Inflammatory macrophage (primary cell): ENCODE results near the gene CA12.
"Not testable (repeated sequence)": the region's sequence is repeated elsewhere in the genome, so short reads cannot be mapped to it uniquely, and the experiment has no call there.

ENCODE experiments used
- DNase-seq, 2 donors: peaks; one replicate each; pipeline ENCODE4 v3.0.0-alpha.2; 2020 to 2022
- total RNA-seq, 18 experiments: gene quantifications; one replicate each; lab custom pipeline; 2026; ENCODE audit warnings: mixed read lengths in 6 of 18, inconsistent platforms in 2 of 18; lab: John Stamatoyannopoulos, UW

The CA12 gene
- 0 to 2.0 (median 0.18) reads per million in 18 experiments for total RNA-seq

GRCh38 chr15:63381301-63382204, at the start of gene CA12:
Gene CA12, minus strand, starts transcription at chr15:63381846. Its CDS starts 126 bp downstream, at chr15:63381720.
- peak in 1 of 2 donors; percentile 42 for DNase-seq

DNA sequence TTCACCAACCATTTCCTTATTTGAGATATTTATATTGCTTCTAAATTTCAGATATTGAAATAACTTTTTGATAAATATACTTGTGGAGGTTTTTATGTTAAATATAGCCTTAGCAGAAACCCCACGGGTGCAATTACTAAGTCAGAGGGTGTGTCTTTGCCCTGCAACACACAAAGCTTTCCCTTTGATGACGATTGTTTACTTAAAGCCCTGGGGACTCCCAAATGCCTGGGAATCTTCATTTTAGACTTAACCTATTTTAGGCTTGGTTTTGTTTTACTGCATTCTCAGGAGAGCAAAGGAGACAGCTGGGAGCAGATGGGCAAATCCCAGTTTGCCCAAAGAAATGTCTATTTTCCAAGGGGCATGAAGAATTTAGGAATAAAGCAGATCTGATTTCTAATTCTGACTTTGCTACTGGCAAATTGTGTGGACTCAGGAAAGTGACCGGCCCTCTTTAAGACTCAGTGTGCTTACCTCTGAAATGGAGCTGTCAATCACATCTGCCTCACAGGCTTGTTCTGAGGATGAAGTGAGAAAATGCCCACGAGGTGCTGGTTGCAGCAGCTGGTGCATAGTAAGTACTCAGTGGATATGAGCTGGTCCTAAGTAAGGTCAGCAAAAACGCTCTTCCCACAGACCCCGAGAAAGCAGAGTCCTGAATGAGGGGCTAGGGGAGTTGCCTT, 49.3 kb upstream of the CA12 start:
- DNase-seq, result no peak

GRCh38 chr15:63426552-63426951, 44.9 kb upstream of the CA12 start:
- no peak for DNase-seq

DNA sequence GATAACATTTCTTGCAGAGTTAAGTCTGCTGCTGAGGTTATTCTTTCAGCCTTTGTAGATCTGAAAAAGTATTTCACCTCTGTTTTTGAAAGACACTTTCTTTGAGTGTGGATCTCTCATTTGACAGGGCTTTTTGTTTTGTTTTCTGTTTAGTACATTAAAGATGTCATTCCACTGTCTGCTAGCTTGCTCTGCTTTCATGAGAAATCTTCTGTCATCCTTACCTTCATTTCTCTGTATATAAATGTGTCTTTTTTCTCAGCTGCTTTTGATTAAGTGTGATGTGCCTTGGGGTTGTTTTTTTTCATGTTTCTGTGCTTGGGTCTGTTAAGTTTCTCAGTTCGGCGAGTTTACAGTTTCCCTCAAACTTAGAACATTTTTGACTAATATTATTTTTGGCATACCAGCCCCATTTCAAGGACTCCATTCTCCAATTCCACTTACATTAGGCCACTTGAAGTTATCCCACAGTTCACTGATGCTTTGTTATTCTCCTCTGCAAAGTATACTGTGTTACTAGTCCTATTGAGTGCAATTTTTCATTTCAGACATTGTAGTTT, 43.9 kb upstream of the CA12 start:
- DNase-seq, result no peak

DNA sequence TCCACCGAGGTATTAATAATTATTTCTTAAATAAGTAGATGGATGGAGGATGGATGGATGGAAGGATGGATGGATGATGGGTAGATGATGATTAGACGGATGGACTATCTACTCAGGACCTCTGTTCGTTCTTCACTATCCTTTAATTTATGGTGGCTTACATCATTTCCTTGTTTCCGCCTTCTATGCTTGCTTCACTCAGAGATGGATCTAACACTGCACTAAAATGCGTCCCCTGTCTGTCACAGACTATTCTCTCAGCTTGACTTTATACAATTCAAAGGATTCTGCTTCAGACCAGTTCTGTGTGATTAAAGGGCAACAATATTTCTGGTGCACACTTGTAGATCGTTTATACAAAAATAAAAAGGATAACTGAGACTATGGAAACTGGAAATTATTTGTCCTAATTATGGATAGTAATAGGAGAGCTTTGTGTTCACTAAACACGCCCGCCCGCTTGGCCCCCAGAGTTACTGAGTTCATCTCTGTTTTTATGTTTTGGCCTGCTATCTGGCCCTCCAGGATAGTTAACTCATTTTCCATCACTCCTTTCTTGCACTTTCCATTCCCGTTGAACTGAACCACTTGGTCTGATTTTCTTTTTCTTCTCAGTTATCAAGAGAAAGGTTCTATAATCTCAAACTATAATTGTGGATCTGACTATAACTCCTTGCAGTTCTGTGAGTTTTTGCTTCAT, 41.4 kb upstream of the CA12 start:
- DNase-seq, result no peak

DNA sequence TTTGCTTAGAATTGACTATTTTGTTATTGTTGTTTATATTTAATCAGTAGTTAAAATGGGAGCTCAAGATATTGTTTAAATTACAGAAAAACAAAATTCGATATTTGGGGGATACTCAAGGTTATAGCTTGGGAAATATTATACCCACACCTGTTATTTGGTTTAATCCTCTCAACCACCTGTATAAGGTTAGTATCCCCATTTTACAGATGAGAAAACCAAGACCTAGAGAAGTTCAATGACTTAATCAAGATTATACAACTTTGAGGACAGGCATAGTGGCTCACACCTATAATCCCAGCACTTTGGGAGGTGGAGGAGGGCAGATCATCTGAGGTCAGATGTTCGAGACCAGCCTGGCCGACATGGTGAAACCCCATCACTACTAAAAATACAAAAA, 39.8 kb upstream of the CA12 start:
- DNase-seq, result no peak

DNA sequence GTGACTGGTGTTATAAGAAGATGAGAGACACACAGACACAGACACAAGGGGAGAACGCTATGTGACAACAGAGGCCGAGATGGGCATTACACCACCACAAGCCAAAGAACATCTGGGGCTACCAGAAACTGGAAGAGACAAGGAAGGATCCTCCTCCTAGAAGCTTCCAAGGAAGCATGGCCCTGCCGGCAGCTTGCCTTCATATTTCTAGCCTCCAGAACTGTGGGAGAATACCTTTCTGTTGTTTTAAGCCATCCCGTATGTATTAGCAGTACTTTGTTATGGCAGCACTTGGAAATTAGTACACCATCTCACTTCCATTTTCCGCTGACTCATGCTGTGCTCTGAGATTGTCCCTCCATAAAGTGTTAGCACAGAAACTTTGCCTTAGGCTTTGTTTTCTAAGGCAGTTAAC, 38.7 kb upstream of the CA12 start:
- DNase-seq, result no peak

DNA sequence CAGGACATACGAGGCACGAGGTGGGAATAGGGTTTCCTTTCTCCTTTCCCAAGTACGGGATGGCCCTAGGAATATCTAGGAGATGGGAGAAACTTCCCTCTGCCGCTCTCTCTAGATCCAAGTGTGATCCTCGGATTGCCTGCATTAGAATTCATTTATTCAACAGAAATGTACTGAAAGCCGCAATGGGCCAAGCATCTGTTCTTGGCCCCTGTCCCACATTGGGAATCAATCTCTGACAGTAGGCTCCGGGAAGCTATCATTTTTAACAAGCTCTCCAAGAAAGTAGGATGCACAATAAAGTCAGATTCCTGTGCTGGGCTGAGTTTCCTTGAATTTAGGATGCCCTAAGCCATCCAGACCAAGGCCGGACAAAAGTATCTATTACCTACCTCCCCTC, 37.2 kb upstream of the CA12 start:
- no peak for DNase-seq

GRCh38 chr15:63417721-63418120, 36.1 kb upstream of the CA12 start:
- DNase-seq, result no peak

DNA sequence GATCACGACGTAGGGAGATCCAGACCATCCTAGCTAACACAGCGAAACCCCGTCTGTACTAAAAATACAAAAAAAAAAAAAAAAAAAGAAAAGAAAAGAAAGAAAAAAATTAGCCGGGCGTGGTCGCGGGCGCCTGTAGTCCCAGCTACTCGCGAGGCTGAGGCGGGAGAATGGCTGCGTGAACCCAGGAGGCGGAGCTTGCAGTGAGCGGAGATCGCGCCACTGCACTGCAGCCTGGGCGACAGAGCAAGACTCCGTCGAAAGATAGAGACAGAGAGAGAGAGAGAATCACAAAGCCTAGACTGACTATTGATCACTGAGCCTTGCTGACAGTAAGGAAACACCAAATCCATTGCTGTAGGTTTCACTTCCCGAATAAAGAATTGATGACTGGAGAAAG, 35.6 kb upstream of the CA12 start:
- DNase-seq, result not testable (repeated sequence)

DNA sequence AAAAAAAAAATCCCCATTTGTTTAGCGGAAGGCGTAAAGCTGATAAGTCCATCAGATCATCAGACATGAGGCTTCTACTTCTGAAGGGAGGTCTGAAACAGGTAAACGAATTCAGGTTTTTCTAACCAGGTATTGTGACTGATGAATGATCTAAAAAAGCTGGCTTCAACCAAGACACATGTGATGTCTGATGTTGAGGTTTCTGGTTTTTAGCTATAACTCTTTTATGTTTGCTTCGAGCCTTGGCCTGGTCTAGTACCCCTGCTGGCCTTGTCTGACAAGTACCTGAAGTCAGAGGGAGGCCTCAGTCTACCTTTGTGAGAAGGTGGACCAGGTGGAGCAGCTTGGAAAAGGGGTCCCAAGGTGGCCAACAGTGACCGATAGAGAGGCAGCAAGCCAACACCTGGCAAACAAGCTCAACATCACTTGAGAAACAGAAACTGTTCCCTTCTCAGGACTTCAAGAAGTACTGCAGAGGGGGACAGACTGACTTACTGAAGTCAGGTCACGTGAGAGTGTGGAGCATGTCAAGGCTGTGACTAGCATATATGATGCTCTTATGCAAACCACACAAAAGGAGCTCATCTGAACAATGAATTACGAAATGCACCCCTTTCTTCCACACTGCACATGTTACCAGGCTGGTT, 33.0 kb upstream of the CA12 start:
- no peak for DNase-seq

DNA sequence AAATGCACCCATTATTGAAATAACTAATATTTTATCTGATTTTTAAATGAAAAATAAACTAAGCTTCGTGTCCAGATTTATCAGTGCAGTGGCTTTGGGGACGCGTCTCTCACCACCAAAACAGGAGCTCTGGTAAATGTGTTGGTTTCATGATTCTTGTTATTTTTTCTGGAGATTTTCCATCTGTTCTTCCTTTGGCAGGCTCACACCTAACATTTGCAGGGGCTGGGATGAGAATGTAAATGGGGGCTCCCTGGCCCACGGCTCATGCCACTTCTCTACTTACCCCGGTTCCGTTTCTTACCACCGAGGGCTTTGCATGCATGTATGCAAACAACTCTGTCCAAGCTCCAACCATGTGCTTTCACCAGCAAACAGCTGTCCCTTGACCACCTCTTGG, 30.9 kb upstream of the CA12 start:
- DNase-seq, result no peak

- DNase-seq, result no peak
These were observed 30.2 kb upstream of the CA12 start for GRCh38 chr15:63411866-63412265.

DNA sequence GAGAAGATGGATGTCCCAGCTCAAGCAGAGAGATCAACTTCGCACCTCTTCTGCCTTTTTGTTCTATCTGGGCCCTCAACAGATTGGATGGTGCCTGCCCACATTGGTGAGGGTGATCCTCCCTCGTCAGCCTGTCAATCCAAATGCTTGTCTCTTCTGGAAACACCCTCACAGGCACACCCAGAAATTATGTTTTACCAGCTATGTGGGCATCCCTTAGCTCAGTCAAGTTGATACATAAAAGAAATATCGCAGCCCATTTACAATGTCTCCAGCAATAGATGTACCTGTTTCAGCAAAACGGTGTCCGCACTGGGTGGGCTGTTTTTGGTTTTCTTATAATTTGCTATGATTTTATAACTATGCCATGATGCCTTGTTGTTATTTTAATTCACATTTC, 27.5 kb upstream of the CA12 start:
- no peak for DNase-seq

DNA sequence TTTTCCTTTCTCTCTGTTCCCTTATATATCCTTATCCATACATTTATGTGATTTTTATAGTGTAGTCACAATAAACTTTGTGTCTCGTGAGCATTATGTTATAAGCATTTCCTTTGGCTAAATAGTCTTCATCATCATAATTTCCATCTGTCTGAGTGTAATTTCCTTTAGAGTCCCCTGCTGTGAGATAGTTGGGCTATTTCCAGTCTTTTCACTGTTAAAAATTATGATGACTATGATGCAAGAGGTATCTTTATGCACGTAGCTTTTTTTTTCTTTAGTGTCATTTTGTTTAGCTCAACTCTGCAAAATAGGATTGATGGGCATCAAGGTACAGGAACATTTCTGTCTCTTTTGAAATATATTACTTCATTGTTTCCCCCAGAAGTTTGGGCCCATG, 26.9 kb upstream of the CA12 start:
- no peak for DNase-seq

DNA sequence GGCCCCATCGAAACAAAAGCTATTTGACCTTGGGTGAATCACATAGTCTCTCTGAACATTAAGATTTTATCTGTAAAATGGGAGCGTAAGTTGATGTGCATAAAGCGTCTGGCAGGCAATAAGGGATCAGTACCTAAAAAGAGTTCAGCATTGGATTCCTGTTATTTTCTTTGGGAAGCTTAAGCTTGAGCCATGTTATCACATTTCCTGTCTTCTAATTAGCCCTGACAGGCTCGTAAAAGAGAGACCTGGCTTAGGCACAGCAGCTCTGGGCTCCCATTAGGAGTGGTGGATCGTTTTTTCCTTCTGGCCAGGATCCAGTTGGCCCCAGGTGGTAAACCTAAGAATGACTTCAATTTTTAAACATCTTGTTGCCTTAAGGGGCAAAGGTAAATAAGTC, 26.0 kb upstream of the CA12 start:
- DNase-seq, result no peak

DNA sequence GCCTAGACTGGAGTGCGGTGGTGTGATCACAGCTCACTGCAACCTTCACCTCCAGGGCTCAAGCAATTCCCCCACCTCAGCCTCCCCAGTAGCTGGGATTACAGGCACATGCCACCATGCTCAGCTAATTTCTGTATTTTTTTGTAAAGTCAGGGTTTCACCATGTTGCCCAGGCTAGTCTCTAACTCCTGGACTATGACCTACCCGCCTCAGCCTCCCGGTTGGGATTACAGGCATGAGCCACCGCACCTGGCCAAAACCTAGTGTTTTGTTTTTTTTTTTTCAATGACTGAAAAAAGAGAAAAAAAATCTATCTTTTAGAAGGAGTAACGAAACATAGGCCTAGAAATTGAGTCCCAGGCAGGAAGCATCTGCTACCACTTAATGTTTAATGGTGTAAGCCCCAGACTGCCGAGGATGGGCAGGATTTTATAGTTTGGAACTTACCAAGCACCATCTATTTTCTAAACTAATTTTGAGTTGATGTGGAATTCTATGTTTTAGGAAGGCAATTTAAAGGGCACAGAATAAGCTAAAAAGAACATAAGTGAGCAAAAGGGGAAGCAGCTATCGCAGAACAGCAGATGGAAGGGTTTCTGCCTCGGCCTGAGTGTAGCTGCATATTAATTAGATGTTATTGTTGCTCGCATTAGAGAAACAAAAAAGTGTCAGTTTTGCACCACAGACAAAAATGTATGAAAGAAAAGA, 24.2 kb upstream of the CA12 start:
- peak in 1 of 2 donors; percentile 41 for DNase-seq

DNA sequence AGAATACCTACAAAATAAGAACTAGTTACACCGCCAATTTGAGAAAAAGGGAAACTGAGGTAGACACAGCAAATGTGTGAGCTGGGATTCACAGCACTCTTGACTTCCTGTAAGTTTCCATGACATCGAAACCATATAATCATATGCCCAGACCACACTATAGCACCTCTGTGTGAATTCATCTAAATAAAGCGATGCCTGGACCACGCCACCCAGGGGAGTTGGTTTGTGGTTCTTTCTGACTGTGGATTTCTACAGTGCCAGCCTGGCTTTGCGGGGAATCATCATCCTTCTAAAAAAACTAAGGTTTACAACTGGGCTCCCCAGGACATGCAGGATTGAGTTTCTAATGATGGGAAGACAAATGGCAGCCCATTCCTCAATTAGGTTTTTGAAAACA, 23.5 kb upstream of the CA12 start:
- DNase-seq, result no peak

DNA sequence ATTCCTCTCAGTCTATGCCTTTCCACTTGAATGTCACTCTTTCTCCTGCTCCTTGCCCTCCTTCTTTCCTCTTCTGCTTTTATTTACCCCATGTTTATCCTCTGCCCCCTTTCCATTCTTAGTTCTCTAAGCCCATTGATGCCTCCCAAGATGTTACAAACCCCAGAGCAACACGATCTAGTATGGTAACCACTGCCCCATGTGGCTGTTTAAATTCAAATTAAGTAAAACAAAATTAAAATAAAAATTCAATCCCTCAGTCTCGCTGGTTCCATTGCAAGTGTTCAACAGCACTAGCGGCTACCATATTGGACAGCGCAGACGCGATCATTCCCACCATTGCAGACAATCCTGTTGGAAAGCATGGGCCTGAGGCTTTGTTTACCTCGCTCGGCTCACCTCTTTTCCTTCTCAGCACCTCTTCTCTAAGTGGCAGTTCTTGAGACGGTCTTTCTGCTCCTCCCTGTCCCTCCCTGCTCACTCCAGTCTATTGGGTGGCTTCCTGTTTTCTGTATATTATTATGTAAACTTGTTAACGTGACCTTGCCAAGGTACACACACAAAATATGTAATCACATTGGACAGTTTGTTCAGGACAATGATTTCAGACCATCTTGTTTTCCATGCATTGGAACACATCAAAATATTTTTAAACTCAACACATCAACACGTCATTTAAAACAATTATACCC, 21.8 kb upstream of the CA12 start:
- no peak for DNase-seq

DNA sequence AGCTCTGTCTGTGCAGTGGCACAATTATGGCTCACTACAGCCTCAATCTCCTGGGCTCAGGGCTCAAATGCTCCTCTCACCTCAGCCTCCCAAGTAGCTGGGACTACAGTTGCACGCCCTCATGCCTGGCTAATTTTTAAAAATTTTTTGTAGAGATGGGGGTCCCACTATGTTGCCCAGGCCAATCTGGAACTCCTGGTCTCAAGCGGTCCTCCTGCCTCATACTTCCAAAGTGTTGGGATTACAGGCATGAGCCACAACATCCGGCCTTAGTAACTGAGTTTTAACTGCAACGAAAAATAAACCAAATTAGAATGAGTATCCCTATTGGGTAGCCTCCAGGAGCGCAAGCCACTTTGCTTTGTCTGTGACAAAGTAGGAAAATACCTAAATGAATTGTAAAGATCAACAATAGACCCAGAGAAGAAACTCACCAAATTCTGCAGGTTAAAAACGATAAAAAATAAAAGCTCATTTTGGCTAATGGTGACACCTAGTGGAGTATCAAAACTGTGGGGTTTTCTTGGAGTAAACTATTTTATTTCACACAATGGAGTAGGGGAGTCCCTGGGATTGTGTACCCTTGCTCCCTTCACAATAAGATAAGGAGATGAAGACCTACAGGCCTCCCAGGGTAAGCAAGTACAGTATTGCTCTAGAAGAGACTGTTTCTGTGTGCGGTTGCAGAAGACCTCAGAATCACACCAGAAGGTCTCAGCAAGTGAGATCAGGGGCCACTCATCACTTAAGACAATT, 21.0 kb upstream of the CA12 start:
- DNase-seq, result peak; percentile 39 to 57
